ENCODE data around the gene ADAMTS2. TPM values are rescaled to one million over a fixed set of nuclear protein-coding genes. Genes with fewer than 3 reads are reported as not detected.
A peak's percentile ranks its signal among the peaks of the same experiment; 100 is the strongest.
"Not testable (repeated sequence)": the region's sequence is repeated elsewhere in the genome, so short reads cannot be mapped to it uniquely, and the experiment has no call there.

The ADAMTS2 gene
- total and polyA plus RNA-seq, 10 donors = 4.0 to 101 (median 47.5) TPM

GRCh38 chr5:179218943-179219330 is 126.3 kb downstream of the ADAMTS2 start:
- TF ChIP-seq POLR2AphosphoS5 (IDR thresholded peaks at IDR 0.05) (no peak), POLR2A (IDR thresholded peaks at IDR 0.05) (no peak), CTCF (IDR thresholded peaks at IDR 0.05 in 8 of 11, conservative IDR thresholded peaks at IDR 0.05 in 3 of 11) (no peak)
- peaks cover 0 to 7% (median 4%) of the 10 kb centered on the region in 8 donors for H3K9me3 ChIP-seq
- 80 to 94% (median 84%) methylated on average over 3 to 4 of the region's 4 CpGs for WGBS, 5 donors
- intact Hi-C loops (cut with DNase I; ENCODE audit: low total_unique reads) = no loop called here
- no peaks in the 10 kb centered on the region for H3K36me3 ChIP-seq
- DNase-seq = no peak
- no peak overlapping the region for H3K27ac ChIP-seq
- H3K4me3 ChIP-seq = no peak overlapping the region
- peaks cover 0 to 28% (median 7%) of the 10 kb centered on the region in 6 donors for H3K4me1 ChIP-seq
- no peaks in the 10 kb centered on the region for H3K27me3 ChIP-seq (replicated peaks in 1 of 7)

GRCh38 chr5:179217956-179218942 is 127.0 kb downstream of the ADAMTS2 start:
- intact Hi-C loops (cut with DNase I; ENCODE audit: low total_unique reads) = no loop called here
- H3K27me3 ChIP-seq (replicated peaks in 1 of 7) = peaks cover 0 to 2% (median 0%) of the 10 kb centered on the region in 7 donors
- H3K36me3 ChIP-seq = no peaks in the 10 kb centered on the region
- TF ChIP-seq POLR2A (IDR thresholded peaks at IDR 0.05) (no peak), POLR2AphosphoS5 (IDR thresholded peaks at IDR 0.05) (no peak), CTCF (IDR thresholded peaks at IDR 0.05 in 8 of 11, conservative IDR thresholded peaks at IDR 0.05 in 3 of 11) (no peak)
- WGBS, 5 donors = 65 to 81% (median 74%) methylated on average over 14 to 16 of the region's 16 CpGs
- no peak overlapping the region for H3K27ac ChIP-seq
- no peak overlapping the region for H3K4me3 ChIP-seq
- DNase-seq = peak; percentile 76
- peaks cover 0 to 28% (median 7%) of the 10 kb centered on the region in 6 donors for H3K4me1 ChIP-seq
- H3K9me3 ChIP-seq = peaks cover 0 to 3% (median 0%) of the 10 kb centered on the region in 8 donors

GRCh38 chr5:179217356-179217755 is 127.9 kb downstream of the ADAMTS2 start:
- TF ChIP-seq CTCF (IDR thresholded peaks at IDR 0.05 in 8 of 11, conservative IDR thresholded peaks at IDR 0.05 in 3 of 11) = no peak
- TF ChIP-seq POLR2A (IDR thresholded peaks at IDR 0.05) = no peak
- TF ChIP-seq POLR2AphosphoS5 (IDR thresholded peaks at IDR 0.05) = no peak
- H3K36me3 ChIP-seq = no peaks in the 10 kb centered on the region
- WGBS, 5 donors = 64 to 82% (median 79%) methylated on average over 3 of the region's 3 CpGs
- H3K27ac ChIP-seq = no peak overlapping the region
- H3K4me1 ChIP-seq = peaks cover 0 to 28% (median 7%) of the 10 kb centered on the region in 6 donors
- intact Hi-C loops (cut with DNase I; ENCODE audit: low total_unique reads) = no loop called here
- no peaks in the 10 kb centered on the region for H3K9me3 ChIP-seq
- peaks cover 0 to 4% (median 0%) of the 10 kb centered on the region in 7 donors for H3K27me3 ChIP-seq (replicated peaks in 1 of 7)
- no peak for DNase-seq
- no peak overlapping the region for H3K4me3 ChIP-seq

GRCh38 chr5:179216381-179216780 is 128.9 kb downstream of the ADAMTS2 start:
- H3K9me3 ChIP-seq; intact Hi-C loops (cut with DNase I; ENCODE audit: low total_unique reads); H3K27ac ChIP-seq; H3K4me3 ChIP-seq; H3K27me3 ChIP-seq (replicated peaks in 1 of 7); DNase-seq; H3K36me3 ChIP-seq: not testable (repeated sequence)
- H3K4me1 ChIP-seq = peaks cover 0 to 28% (median 7%) of the 10 kb centered on the region in 6 donors
- WGBS, 5 donors = 79 to 92% (median 91%) methylated on average over 16 to 18 of the region's 18 CpGs
